ENCODE results near the gene ATF3.

- TF ChIP-seq, protein P1, sequence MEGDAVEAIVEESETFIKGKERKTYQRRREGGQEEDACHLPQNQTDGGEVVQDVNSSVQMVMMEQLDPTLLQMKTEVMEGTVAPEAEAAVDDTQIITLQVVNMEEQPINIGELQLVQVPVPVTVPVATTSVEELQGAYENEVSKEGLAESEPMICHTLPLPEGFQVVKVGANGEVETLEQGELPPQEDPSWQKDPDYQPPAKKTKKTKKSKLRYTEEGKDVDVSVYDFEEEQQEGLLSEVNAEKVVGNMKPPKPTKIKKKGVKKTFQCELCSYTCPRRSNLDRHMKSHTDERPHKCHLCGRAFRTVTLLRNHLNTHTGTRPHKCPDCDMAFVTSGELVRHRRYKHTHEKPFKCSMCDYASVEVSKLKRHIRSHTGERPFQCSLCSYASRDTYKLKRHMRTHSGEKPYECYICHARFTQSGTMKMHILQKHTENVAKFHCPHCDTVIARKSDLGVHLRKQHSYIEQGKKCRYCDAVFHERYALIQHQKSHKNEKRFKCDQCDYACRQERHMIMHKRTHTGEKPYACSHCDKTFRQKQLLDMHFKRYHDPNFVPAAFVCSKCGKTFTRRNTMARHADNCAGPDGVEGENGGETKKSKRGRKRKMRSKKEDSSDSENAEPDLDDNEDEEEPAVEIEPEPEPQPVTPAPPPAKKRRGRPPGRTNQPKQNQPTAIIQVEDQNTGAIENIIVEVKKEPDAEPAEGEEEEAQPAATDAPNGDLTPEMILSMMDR (conservative IDR thresholded peaks at IDR 0.05; ENCODE audit: low read length), result no peak
- no peak for TF ChIP-seq EZH2phosphoT487 (IDR thresholded peaks at IDR 0.05; ENCODE audit: borderline replicate concordance, low read depth, low read length)
These were observed 61.0 kb downstream of the ATF3 start for GRCh38 chr1:212669600-212669999.
